Endothelial cell (in vitro differentiated cells): Measurements from ENCODE around the gene FTCD. TPM values are rescaled to one million over a fixed set of nuclear protein-coding genes. Genes with fewer than 3 reads are reported as not detected.

Experiments used
- DNase-seq: peaks from one replicate; pipeline ENCODE4 v3.0.0; 2021; ENCODE audit warnings: low spot score
- H3K27ac Mint-ChIP-seq: one replicate; pipeline ENCODE4 v1.8.0; 2021; ENCODE audit warnings: mixed read lengths, inconsistent platforms; ENCODE audit not compliant: unreplicated experiment
- H3K27me3 Mint-ChIP-seq: one replicate; pipeline ENCODE4 v1.8.0; 2021; ENCODE audit warnings: mild to moderate bottlenecking, moderate library complexity, mixed read lengths, inconsistent platforms; ENCODE audit not compliant: unreplicated experiment
- H3K36me3 Mint-ChIP-seq: one replicate; pipeline ENCODE4 v1.8.0; 2021; ENCODE audit warnings: mild to moderate bottlenecking, low read depth, mixed read lengths, inconsistent platforms; ENCODE audit not compliant: unreplicated experiment
- H3K4me1 Mint-ChIP-seq: one replicate; pipeline ENCODE4 v1.8.0; 2021; ENCODE audit warnings: mild to moderate bottlenecking, mixed read lengths, inconsistent platforms; ENCODE audit not compliant: unreplicated experiment
- H3K4me3 Mint-ChIP-seq: one replicate; pipeline ENCODE4 v1.8.0; 2021; ENCODE audit warnings: mild to moderate bottlenecking, mixed read lengths, inconsistent platforms; ENCODE audit not compliant: unreplicated experiment
- H3K9me3 Mint-ChIP-seq: one replicate; pipeline ENCODE4 v1.8.0; 2021; ENCODE audit warnings: mixed read lengths, inconsistent platforms; ENCODE audit not compliant: unreplicated experiment
- CTCF ChIP-seq: fragments of 200-600 bp; sonication (generic); IDR thresholded peaks from one replicate; pipeline ENCODE4 v1.5.0; 2021; ENCODE audit warnings: antibody characterized with exemption; ENCODE audit not compliant: unreplicated experiment
- total RNA-seq: library from RNA; stranded (reverse); fragmentation: NEBNext Ultra II Directional; extraction: Animal tissue kit (Norgen Biotek cat#: 25700); gene quantifications from one replicate; pipeline ENCODE4 v1.2.1, GENCODE V29; 2021; ENCODE audit not compliant: unreplicated experiment

The FTCD gene
- total RNA-seq, 1 donor from 2014 or later, result 1.5 TPM

- no peaks in the 10 kb centered on the region for H3K9me3 Mint-ChIP-seq
- H3K4me3 Mint-ChIP-seq, result no peak overlapping the region
- DNase-seq, result no peak
- no peak overlapping the region for H3K27ac Mint-ChIP-seq
- no peaks in the 10 kb centered on the region for H3K4me1 Mint-ChIP-seq
- peaks cover 11% of the 10 kb centered on the region for H3K36me3 Mint-ChIP-seq
- TF ChIP-seq CTCF, result no peak
- peaks cover 7% of the 10 kb centered on the region for H3K27me3 Mint-ChIP-seq
Observed at GRCh38 chr21:46131838-46132651, 23.3 kb downstream of the FTCD start.

DNA sequence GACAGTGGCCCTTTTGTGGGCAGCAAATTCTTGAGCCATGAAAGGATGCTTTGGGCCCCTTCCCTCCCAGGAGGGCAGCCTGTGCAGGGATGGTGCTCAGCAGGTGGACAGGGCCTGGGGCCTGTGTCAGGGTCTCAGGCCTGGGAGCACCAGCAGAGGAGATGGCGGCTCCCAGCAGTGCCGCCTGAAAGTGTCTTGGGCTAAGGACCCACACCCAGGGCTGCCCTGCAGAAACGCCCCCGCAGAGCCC lies 23.9 kb downstream of the FTCD start:
- DNase-seq, result no peak
- TF ChIP-seq CTCF, result no peak
- no peaks in the 10 kb centered on the region for H3K9me3 Mint-ChIP-seq
- H3K4me1 Mint-ChIP-seq, result no peaks in the 10 kb centered on the region
- no peak overlapping the region for H3K4me3 Mint-ChIP-seq
- no peak overlapping the region for H3K27ac Mint-ChIP-seq
- peaks cover 11% of the 10 kb centered on the region for H3K36me3 Mint-ChIP-seq
- peaks cover 7% of the 10 kb centered on the region for H3K27me3 Mint-ChIP-seq

- no peak for TF ChIP-seq CTCF
- no peaks in the 10 kb centered on the region for H3K9me3 Mint-ChIP-seq
- no peaks in the 10 kb centered on the region for H3K4me1 Mint-ChIP-seq
- no peak overlapping the region for H3K4me3 Mint-ChIP-seq
- no peak overlapping the region for H3K27ac Mint-ChIP-seq
- no peak for DNase-seq
- peaks cover 7% of the 10 kb centered on the region for H3K27me3 Mint-ChIP-seq
- H3K36me3 Mint-ChIP-seq, result peaks cover 11% of the 10 kb centered on the region
Observed at GRCh38 chr21:46130831-46131587, 24.4 kb downstream of the FTCD start.

- TF ChIP-seq CTCF, result no peak
- peaks cover 11% of the 10 kb centered on the region for H3K36me3 Mint-ChIP-seq
- peaks cover 5% of the 10 kb centered on the region for H3K27me3 Mint-ChIP-seq
- H3K4me3 Mint-ChIP-seq, result no peak overlapping the region
- no peak for DNase-seq
- no peak overlapping the region for H3K27ac Mint-ChIP-seq
- no peaks in the 10 kb centered on the region for H3K9me3 Mint-ChIP-seq
- no peaks in the 10 kb centered on the region for H3K4me1 Mint-ChIP-seq
Observed at GRCh38 chr21:46129846-46130651, 25.3 kb downstream of the FTCD start.
